ENCODE measurements around the gene STRBP. TPM values are rescaled to one million over a fixed set of nuclear protein-coding genes. Genes with fewer than 3 reads are reported as not detected.

The STRBP gene
- total RNA-seq, 1 experiment from 2014 or later, result 74.0 TPM

- Histone ChIP-seq H3K23ac (ENCODE audit: insufficient read length, low read depth, low read length) (no peak overlapping the region), H4K8ac (replicated peaks; ENCODE audit: insufficient read length, low read depth, low read length) (no peak overlapping the region), H3K4me1 (ENCODE audit: insufficient read depth, low read length) (no peaks in the 10 kb centered on the region), H3K27me3 (ENCODE audit: insufficient read depth, low read length) (no peaks in the 10 kb centered on the region), H2BK20ac (ENCODE audit: low read depth, low read length, poor library complexity, severe bottlenecking) (no peak overlapping the region), H2BK120ac (ENCODE audit: low read depth, low read length, poor library complexity, severe bottlenecking) (no peak overlapping the region), H3K18ac (ENCODE audit: insufficient read length, low read depth, low read length) (no peak overlapping the region), H3K79me2 (ENCODE audit: insufficient read depth, low read length) (no peaks in the 10 kb centered on the region; the same call in 1 of the 2 replicates), H3K27ac (ENCODE audit: insufficient read length, low read depth, low read length) (no peak overlapping the region), H3K4ac (ENCODE audit: low read depth, low read length) (no peak overlapping the region), H4K91ac (ENCODE audit: insufficient read length, low read depth, low read length) (no peak overlapping the region), H2BK5ac (ENCODE audit: insufficient read length, low read length) (no peak overlapping the region), H3K14ac (ENCODE audit: insufficient read depth, low read length) (no peak overlapping the region), H3K79me1 (ENCODE audit: insufficient read depth, low read depth, low read length, poor library complexity, severe bottlenecking) (no peaks in the 10 kb centered on the region), H3T11ph (ENCODE audit: low read length) (no peak overlapping the region), H3K4me2 (ENCODE audit: insufficient read depth, insufficient read length, low read length) (no peak overlapping the region), H3K9me3 (ENCODE audit: control insufficient read depth, low read depth, low read length) (no peaks in the 10 kb centered on the region), H2AK5ac (ENCODE audit: insufficient read length, low read length) (no peak overlapping the region), H3K56ac (ENCODE audit: insufficient read length, low read depth, low read length) (no peak overlapping the region), H3K23me2 (ENCODE audit: insufficient read length, low read depth, low read length, poor library complexity, severe bottlenecking) (no peaks in the 10 kb centered on the region), H2BK12ac (ENCODE audit: insufficient read length, low read depth, low read length) (no peak overlapping the region), H2BK15ac (ENCODE audit: low read depth, low read length) (no peak overlapping the region), H3K9ac (ENCODE audit: extremely low read depth, insufficient read length, low read length) (no peak overlapping the region), H4K5ac (ENCODE audit: insufficient read length, low read depth, low read length) (no peak overlapping the region), H4K20me1 (ENCODE audit: control insufficient read depth, insufficient read depth, insufficient read length) (no peaks in the 10 kb centered on the region), H2AFZ (ENCODE audit: low read length) (no peak overlapping the region)
- TF ChIP-seq CTCF (conservative IDR thresholded peaks at IDR 0.05), result no peak
- no peak for DNase-seq
- no peaks in the 10 kb centered on the region for H3K9me3 Mint-ChIP-seq
- H3K4me1 Mint-ChIP-seq, result no peaks in the 10 kb centered on the region
- WGBS (ENCODE audit: extremely low coverage, insufficient read length, low lambda C conversion rate), result no CpG with 5 or more reads among the region's 1 CpG
- no peaks in the 10 kb centered on the region for H3K36me3 Mint-ChIP-seq (ENCODE audit: insufficient read depth in 1 of 3, low read depth in 3 of 3)
- H3K27ac Mint-ChIP-seq, result peak overlapping the region in 2 of 3 experiments; percentile 10 to 68; a peak in 4 of 7 replicates
- no peaks in the 10 kb centered on the region for H3K27me3 Mint-ChIP-seq (ENCODE audit: low read depth)
- H3K4me3 Mint-ChIP-seq, result no peak overlapping the region
These were observed 59.7 kb downstream of the STRBP start for GRCh38 chr9:123208626-123209174.
